ENCODE results near the gene PLEKHA6.
"Not testable (repeated sequence)": the region's sequence is repeated elsewhere in the genome, so short reads cannot be mapped to it uniquely, and the experiment has no call there.

GRCh38 chr1:204239401-204239800, 120.3 kb downstream of the PLEKHA6 start:
- not testable (repeated sequence) for TF ChIP-seq CTCF (IDR thresholded peaks at IDR 0.05; ENCODE audit: low read length); EZH2 (optimal IDR thresholded peaks at IDR 0.05; ENCODE audit: low read depth, low read length)

All from MM.1S (cell line).